Measurements from ENCODE around the gene PPP1CC. TPM values are rescaled to one million over a fixed set of nuclear protein-coding genes. Genes with fewer than 3 reads are reported as not detected.
"Not testable (repeated sequence)": the region's sequence is repeated elsewhere in the genome, so short reads cannot be mapped to it uniquely, and the experiment has no call there.

PPP1CC gene
- total RNA-seq, 1 experiment from 2014 or later: 118 TPM

DNA sequence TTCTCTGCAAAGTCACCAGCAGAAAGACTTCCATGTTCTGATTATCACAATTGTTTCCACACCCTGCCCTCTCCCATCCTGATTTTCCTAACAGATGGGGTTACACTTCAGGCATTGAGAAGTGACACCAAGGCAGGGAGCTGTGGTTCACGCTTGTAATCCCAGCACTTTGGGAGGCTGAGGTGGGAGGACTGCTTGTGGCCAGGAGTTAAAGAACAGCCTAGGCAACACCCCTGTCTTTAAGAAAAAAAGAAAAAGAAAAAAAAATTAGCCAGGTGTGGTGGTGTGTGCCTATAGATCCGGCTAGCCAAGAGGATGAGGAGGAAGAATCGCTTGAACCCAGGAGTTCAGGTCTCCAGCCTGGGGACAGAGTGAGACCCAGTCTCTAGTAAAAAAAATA lies 5.2 kb downstream of the PPP1CC start:
- H3K36me3 ChIP-seq: peaks cover 67% of the 10 kb centered on the region
- H3K9me3 ChIP-seq: no peaks in the 10 kb centered on the region

DNA sequence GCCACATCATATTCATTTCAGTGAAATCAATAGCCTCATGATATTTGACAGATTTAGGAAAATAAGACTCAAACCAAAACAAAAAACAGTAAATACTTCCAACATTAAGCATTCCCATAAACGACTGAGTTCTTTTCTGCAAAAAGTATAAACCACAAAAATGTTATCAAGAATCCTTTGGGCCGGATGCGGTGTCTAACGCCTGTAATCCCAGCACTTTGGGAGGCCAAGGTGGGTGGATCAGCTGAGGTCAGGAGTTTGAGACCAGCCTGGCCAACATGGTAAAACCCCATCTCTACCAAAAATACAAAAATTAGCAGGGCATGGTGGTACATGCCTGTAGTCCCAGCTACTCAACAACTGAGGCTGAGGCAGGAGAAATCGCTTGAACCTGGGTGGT lies 5.7 kb downstream of the PPP1CC start:
- H3K9me3 ChIP-seq, H3K27me3 ChIP-seq, H3K4me3 ChIP-seq, DNase-seq: not testable (repeated sequence)
- peaks cover 70% of the 10 kb centered on the region for H3K36me3 ChIP-seq

More for the DNA sequence above, 5.2 kb downstream of the PPP1CC start:
- DNase-seq: no peak
- Histone ChIP-seq H3K27me3 (no peaks in the 10 kb centered on the region), H3K4me3 (no peak overlapping the region)

DNA sequence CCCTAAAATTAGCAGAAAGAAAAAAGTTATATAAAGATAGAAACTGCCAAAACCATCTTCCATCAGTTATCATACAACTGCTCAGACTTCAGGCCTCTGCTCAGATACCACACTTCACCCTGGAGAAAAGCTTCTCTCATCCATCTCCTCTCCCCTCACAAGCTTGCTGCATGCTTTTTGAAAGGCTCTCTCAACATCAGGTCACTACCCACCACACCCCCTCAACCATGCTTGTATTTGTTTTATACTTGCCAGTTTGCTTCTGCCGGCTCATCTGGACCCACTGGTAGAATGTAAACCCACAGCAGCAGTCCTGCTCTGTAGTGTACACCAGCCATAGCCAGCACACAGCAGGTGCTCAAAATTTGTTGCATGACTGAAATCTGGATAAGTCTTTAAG lies 8.8 kb downstream of the PPP1CC start:
- no peak for DNase-seq
- no peaks in the 10 kb centered on the region for H3K27me3 ChIP-seq
- H3K36me3 ChIP-seq: peaks cover 79% of the 10 kb centered on the region
- no peaks in the 10 kb centered on the region for H3K9me3 ChIP-seq
- H3K4me3 ChIP-seq: no peak overlapping the region

DNA sequence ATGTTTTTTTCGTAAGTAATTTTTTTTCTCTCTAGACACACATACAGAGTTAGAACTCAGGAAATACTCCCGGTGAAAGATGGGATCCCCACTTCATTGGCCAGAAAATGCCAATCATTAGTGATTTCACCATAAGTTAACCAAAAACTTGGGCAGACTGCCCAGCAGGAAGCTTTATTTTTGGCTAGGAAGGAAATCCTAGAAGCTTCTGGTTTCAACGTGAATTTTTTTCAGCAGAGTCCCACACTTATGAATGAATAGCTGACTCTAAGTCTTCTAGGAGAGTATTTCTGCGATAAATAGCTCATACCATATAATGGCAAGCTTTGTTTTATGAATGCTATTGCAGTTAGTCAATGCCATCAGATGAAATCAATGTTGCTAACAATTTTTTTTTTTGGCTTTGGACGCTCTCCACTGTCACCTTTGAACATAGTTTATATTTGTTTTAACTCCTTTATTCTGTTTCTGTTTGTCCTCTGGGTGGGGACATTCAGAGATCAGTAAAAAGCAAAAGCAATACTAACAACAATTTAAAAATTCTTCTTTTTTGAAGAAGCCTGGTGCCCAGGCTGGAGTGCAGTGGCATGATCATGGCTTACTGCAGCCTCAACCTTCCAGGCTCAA lies 9.5 kb downstream of the PPP1CC start:
- Histone ChIP-seq H3K9me3 (no peaks in the 10 kb centered on the region), H3K27me3 (no peaks in the 10 kb centered on the region), H3K36me3 (peaks cover 78% of the 10 kb centered on the region), H3K4me3 (no peak overlapping the region)
- peak; percentile 43 for DNase-seq

DNA sequence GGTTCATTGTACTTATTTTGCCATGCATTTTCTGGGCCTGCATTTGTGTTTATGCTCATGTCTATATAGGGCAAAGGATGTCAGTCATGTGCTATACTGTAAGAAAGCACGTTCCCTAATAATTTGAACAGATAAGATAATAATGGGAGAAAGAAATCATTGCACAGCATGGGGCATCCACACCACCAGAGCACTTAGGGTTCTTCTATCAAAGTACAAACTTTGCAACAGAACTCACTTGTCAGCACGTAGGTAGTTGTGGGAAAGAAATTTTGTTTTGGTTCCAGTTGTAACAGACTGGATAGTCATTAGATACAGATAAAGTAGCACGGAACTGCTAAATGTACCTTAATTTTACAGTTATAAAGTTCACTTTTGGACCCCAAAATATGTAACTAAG lies 10.1 kb downstream of the PPP1CC start:
- no peak overlapping the region for H3K4me3 ChIP-seq
- no peaks in the 10 kb centered on the region for H3K9me3 ChIP-seq
- peaks cover 82% of the 10 kb centered on the region for H3K36me3 ChIP-seq
- no peak for DNase-seq
- no peaks in the 10 kb centered on the region for H3K27me3 ChIP-seq

DNA sequence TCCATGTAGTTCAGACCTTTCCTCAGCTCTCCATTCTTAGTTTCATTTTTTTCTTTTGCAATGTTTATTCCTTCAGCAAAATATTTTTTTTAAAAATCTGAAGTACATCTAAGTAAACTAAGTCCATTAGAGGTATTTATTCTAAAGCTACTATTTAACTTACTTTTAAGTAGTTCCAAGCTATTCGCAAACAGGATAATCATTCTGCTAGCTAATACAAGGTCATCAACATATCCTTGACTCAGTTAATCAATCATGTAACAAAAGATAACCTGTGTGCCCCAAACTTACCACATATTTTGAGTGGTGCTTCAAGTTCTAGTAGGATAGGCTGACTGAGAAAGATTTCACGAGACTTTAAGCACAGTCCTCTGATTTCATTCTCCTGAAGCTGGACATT lies 11.2 kb downstream of the PPP1CC start:
- no peak for DNase-seq
- H3K36me3 ChIP-seq: peaks cover 87% of the 10 kb centered on the region
- H3K9me3 ChIP-seq: no peaks in the 10 kb centered on the region
- no peak overlapping the region for H3K4me3 ChIP-seq
- no peaks in the 10 kb centered on the region for H3K27me3 ChIP-seq

DNA sequence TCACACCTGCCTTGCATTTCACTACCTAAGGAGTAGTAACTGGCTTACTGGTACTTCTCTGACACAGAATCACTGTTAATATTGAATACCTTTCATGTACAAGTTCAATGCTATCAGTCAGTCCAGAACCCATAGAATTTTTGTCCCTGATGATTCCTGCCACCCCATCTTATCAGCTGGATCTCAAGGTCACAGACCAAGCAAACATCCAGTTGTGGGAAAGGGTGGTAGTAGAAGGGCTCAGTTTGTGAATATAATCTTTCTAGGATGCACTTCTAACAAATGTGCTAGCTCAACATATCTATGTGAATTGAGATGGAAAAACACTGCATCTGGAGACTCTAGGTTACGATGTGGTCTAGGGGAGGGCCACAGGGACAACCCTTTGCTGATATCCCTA lies 14.1 kb downstream of the PPP1CC start:
- H3K36me3 ChIP-seq: peaks cover 86% of the 10 kb centered on the region
- H3K4me3 ChIP-seq: no peak overlapping the region
- no peaks in the 10 kb centered on the region for H3K27me3 ChIP-seq
- H3K9me3 ChIP-seq: no peaks in the 10 kb centered on the region
- no peak for DNase-seq

DNA sequence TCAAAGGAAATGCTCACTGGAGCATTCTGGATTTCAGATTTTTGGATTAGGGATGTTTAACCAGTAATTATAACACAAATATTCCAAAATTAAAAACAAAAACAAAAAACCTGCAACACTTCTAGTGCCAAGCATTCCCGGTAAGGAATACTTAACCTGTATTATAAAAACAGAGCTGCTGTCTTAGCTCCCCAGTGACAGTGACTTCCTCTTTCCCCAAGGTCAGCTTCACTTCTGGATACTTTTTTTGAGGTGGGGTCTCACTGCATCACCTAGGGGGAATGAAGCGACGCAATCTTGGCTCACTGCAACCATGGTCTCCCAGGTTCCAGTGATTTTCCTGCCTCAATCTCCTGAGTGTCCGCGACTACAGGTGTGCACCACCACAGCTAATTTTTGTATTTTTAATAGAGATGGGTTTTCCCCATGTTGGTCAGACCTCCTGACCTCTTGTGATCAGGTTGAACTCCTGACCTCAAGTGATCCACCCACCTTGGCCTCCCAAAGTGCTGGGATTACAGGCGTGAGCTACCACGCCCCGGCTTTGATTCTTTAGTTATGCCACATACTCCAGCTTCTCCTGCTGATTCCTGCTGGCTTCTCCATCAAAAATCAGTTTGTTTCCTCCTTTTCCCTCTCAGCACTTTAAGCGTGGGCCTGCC lies 15.9 kb downstream of the PPP1CC start:
- H3K36me3 ChIP-seq: peaks cover 93% of the 10 kb centered on the region

DNA sequence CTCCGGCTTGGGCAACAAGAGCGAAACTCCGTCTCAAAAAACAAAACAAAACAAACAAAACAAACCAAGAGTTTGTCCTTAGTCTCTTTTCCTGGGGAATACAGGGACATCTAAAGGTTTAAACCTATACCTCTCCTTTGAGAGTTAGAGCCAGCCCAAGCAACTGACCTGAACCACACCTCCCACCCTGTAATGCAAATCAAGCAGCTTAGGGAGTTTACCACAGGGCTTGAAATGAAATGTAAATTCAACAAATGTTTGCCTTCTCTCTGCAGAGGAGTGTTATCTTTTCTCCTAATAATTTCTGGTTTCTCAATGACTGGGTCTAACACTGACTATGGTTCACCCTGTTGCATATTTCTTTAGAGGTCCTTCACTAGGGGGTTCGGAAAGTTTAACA lies 16.7 kb downstream of the PPP1CC start:
- no peaks in the 10 kb centered on the region for H3K9me3 ChIP-seq
- no peak for DNase-seq

More for the DNA sequence above, 15.9 kb downstream of the PPP1CC start:
- Histone ChIP-seq H3K9me3 (no peaks in the 10 kb centered on the region), H3K4me3 (no peak overlapping the region), H3K27me3 (no peaks in the 10 kb centered on the region)
- no peak for DNase-seq

DNA sequence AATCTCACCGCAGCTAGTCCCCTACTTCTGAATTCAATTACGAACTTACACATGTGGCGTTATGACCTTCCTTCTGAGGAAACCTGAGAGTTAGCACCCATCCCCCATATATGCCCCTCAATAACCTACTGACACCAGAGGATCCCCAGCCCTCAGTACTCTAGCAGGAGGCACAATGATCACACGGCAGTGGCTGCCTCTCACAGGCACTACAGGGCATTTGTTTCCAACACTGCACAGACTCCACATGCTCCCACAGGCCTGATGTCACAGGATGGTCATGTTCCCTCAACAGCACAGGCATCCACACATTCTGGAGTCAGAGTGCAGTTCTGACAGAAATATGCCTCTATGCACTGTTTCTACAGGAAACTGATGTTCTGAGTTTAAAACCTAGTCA lies 17.4 kb downstream of the PPP1CC start:
- Histone ChIP-seq H3K4me3 (no peak overlapping the region), H3K36me3 (peaks cover 93% of the 10 kb centered on the region), H3K27me3 (no peaks in the 10 kb centered on the region), H3K9me3 (no peaks in the 10 kb centered on the region)
- no peak for DNase-seq

More for the DNA sequence above, 16.7 kb downstream of the PPP1CC start:
- H3K27me3 ChIP-seq: no peaks in the 10 kb centered on the region
- H3K4me3 ChIP-seq: no peak overlapping the region
- peaks cover 93% of the 10 kb centered on the region for H3K36me3 ChIP-seq

DNA sequence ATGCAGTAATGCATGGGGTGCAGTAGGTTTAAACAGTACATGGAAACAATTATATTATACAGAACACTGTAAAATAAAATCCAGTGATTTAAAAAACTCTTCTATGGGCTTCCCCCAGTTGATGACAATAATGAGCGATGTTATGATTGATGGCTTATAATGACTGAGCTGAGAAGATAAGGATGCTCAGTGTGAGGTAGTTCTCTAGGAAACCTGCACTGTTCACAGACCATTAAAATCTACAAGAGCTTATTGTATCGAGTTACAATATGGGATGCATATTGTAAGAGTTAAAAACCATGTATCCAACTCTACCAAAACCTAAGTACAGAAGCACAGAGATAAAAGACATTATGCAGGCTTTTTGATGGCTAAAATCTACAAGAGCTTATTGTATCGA lies 19.8 kb downstream of the PPP1CC start:
- peaks cover 96% of the 10 kb centered on the region for H3K36me3 ChIP-seq
- H3K4me3 ChIP-seq, H3K27me3 ChIP-seq, DNase-seq, H3K9me3 ChIP-seq: not testable (repeated sequence)

DNA sequence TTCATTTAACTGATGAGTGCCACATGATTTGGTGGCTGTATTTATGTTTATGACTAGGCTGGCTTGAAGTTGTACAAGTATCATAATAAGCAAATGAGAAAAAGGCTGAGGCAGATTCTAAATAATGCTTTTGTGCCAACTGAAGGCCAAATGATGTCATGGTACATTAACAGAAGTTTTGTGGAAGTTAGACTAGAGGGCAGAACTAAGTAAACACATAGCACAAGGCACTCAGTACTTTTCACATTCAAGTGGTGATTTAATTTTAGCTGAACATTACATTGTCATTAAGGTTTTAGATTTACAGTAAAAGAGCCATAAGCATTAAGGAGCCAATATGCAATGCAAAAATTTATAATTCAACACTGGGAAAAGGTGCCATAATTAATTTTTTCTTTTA lies 21.1 kb downstream of the PPP1CC start:
- Histone ChIP-seq H3K36me3 (peaks cover 93% of the 10 kb centered on the region), H3K4me3 (no peak overlapping the region), H3K27me3 (no peaks in the 10 kb centered on the region), H3K9me3 (no peaks in the 10 kb centered on the region)
- no peak for DNase-seq

DNA sequence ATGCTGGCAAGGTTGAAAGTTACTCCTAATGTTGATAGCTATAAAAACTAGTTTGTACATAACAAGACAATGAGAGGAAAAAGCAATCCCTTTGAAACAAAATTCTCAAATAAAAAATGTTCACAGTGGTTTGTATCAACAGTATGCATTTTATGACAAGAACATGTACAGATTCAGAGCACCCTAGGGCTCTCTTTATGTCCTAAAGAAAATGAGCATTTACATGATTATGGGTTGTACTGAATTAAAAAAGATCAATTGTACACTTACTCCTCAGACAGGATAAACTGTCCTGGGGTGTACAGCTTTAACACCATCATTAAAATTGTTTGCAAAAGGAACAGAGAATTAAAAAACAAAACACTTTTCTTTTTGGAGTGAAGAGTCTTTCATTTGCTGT lies 22.2 kb downstream of the PPP1CC start:
- no peaks in the 10 kb centered on the region for H3K27me3 ChIP-seq
- DNase-seq: no peak
- peaks cover 82% of the 10 kb centered on the region for H3K36me3 ChIP-seq
- no peaks in the 10 kb centered on the region for H3K9me3 ChIP-seq
- H3K4me3 ChIP-seq: no peak overlapping the region

DNA sequence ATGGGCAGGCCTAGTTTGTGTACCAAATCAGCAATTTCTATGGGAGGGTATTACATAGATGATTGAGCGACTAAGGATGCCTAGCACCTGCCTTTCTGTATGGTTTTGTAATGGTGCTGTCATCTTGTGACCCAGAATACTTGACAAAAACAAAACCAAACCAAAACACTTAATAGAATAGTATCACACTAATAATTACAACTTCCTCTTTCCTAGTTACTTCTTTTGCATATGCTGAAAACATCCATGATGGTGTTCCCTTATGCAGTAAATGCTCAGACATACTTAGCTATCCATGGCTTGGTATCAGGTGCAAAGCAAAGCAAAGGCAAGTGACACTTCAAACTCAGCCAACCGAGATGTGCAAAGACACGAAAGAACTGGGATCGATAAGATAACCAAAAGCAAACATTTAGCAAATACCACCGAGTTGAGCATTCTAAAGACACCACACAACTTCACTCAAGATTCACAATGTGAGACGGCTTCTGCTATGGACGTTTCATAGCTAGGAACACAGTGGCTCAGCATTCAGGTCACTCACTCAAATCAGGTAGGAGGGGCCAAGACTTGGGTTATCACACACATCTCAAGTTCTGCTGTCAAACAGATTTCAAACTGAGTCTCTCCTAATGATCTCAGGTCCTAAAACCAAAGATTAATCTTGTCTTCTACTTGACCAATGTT lies 24.3 kb downstream of the PPP1CC start:
- H3K27me3 ChIP-seq: no peaks in the 10 kb centered on the region
- no peak overlapping the region for H3K4me3 ChIP-seq
- H3K9me3 ChIP-seq: no peaks in the 10 kb centered on the region
- no peak for DNase-seq
- peaks cover 65% of the 10 kb centered on the region for H3K36me3 ChIP-seq

DNA sequence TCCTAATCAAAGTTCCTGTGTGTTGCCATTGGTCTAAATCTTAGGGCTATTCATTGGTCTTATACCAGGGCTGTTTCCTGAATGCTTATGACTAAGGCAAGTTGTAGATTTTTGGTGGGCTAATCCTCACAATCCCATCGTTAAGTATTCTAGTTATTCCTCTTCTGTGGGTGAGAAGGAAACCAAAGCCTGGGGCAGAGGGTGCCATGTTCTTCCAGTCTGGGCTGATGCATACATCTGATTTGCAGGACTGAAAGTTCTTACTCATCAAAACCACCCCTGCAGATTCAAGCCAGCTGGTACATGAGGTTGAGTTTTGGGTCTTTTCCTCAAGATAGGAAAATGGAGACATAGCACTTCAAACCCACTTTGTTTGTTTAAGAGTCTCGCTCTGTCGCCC lies 25.7 kb downstream of the PPP1CC start:
- Histone ChIP-seq H3K4me3 (no peak overlapping the region), H3K9me3 (no peaks in the 10 kb centered on the region), H3K36me3 (peaks cover 51% of the 10 kb centered on the region), H3K27me3 (no peaks in the 10 kb centered on the region)
- no peak for DNase-seq

DNA sequence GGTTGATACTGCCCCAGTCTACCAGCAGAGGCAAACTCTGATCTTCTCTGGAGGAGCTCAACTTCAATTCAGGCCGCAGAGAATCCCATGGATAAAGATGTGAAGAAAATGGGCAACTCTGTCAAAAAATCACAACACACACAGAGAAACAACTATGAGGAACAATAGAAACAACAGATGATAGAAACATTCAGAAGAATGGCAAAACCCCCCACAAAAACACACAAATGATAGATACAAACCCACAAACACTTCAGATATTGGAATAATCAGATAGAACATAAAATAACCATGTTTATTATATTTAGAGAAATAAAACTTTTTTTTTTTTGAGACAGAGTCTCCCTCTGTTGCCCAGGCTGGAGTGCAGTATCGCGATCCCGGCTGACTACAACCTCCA lies 33.8 kb downstream of the PPP1CC start:
- H3K9me3 ChIP-seq: no peaks in the 10 kb centered on the region
- no peak for DNase-seq
- no peaks in the 10 kb centered on the region for H3K36me3 ChIP-seq
- no peak overlapping the region for H3K4me3 ChIP-seq
- H3K27me3 ChIP-seq: no peaks in the 10 kb centered on the region

DNA sequence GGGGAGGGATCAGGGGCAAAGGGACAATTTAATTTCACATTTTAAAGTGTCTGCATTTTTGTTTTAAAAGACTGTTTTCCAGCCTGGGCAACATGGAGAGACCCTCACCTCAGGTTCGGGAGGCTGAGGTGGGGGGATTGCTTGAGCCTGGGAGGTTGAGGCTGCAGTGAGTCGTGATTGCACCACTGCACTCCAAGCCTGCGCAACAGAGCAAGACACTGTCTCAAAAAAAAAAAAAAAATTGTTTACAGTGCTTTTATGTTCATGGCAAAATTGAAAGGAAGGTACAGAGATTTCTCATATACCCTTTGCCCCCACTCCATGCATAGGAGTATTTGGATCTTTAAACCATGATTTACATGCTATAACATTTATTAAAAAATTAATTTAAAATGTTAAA lies 37.4 kb downstream of the PPP1CC start:
- Histone ChIP-seq H3K4me3 (no peak overlapping the region), H3K9me3 (no peaks in the 10 kb centered on the region), H3K36me3 (no peaks in the 10 kb centered on the region), H3K27me3 (no peaks in the 10 kb centered on the region)
- DNase-seq: no peak

DNA sequence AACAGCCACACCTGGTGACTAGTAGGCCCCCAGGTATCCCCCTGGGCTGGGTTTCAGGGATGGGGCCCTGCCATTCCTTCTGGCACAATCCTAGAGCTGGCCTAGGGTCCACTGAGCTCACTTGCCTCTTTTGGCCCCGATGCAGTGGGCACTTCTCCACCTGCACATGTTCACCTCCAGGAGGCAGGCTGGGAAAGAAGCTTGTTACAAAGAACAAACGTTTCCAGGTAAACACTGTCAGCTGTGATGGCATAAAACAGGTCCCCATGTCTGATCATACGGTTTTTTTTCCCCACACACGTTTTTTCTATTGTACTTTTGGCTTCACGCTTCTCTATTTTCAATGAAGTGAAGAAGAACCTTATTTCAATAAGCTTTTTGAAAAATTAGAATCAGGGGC lies 37.9 kb downstream of the PPP1CC start:
- no peaks in the 10 kb centered on the region for H3K9me3 ChIP-seq
- DNase-seq: no peak
- H3K27me3 ChIP-seq: no peaks in the 10 kb centered on the region
- no peak overlapping the region for H3K4me3 ChIP-seq
- no peaks in the 10 kb centered on the region for H3K36me3 ChIP-seq

All from MG63 (cell line).